HEK293 (cell line): ENCODE data around the gene PTMA.

Source experiments
- CTCF ChIA-PET: fragments of 350-600 bp; formaldehyde crosslinking; extraction: SDS; loops from one replicate; lab custom pipeline; 2021; ENCODE audit warnings: antibody characterized with exemption; lab: Yijun Ruan, JAX
- POLR2A ChIA-PET: fragments of 300-600 bp; formaldehyde crosslinking; extraction: SDS; loops from one replicate; lab custom pipeline; 2020; ENCODE audit warnings: antibody characterized with exemption, inconsistent platforms; lab: Yijun Ruan, JAX
- H3K27ac ChIP-seq: fragments of 200-500 bp; sonication (Bioruptor generic); 2 replicates; pipeline ENCODE4 v1.5.1; 2014; ENCODE audit warnings: low read depth, low read length, control low read depth, inconsistent platforms; ENCODE audit errors: extremely low read depth
- H3K36me3 ChIP-seq, 2 experiments: fragments of 200-500 bp in 1 of 2; sonication (Bioruptor generic) in 1 of 2; 1 replicate in 1 of 2; 2 replicates in 1 of 2; pipeline ENCODE4 v1.5.1; 2014 to 2017; ENCODE audit warnings: inconsistent platforms in 2 of 2, low read length in 2 of 2; ENCODE audit not compliant: control insufficient read depth in 2 of 2, insufficient read depth in 1 of 2
- H3K4me1 ChIP-seq: fragments of 200-500 bp; sonication (Bioruptor generic); 2 replicates; pipeline ENCODE4 v1.5.1; 2014; ENCODE audit warnings: mild to moderate bottlenecking, low read length, inconsistent platforms; ENCODE audit not compliant: control insufficient read depth, insufficient read depth
- H3K4me3 ChIP-seq: 2 replicates; pipeline ENCODE4 v1.5.1; 2011; ENCODE audit warnings: low read depth, mild to moderate bottlenecking, control low read depth, low read length, moderate library complexity
- H3K9me3 ChIP-seq: fragments of 200-500 bp; sonication (Bioruptor generic); 2 replicates; pipeline ENCODE4 v1.5.1; 2014; ENCODE audit warnings: low read depth, low read length, inconsistent platforms; ENCODE audit not compliant: control insufficient read depth, insufficient read depth
- ATF2 ChIP-seq: fragments of 450-650 bp; formaldehyde crosslinking; IDR thresholded peaks from 2 replicates; pipeline ENCODE4 v1.5.1; 2016; ENCODE audit warnings: missing biosample characterization, missing genetic modification characterization, low read depth
- BCL11B ChIP-seq: fragments of 450-650 bp; formaldehyde crosslinking; IDR thresholded peaks from 2 replicates; pipeline ENCODE4 v1.5.1; 2016; ENCODE audit warnings: low read depth, missing biosample characterization, missing genetic modification characterization
- KLF1 ChIP-seq: fragments of 450-650 bp; formaldehyde crosslinking; IDR thresholded peaks from 2 replicates; pipeline ENCODE4 v1.5.1; 2016; ENCODE audit warnings: missing biosample characterization, missing genetic modification characterization
- KLF16 ChIP-seq: fragments of 450-650 bp; formaldehyde crosslinking; IDR thresholded peaks from 2 replicates; pipeline ENCODE4 v1.5.1; 2017; ENCODE audit warnings: missing biosample characterization, missing genetic modification characterization
- KLF7 ChIP-seq: fragments of 450-650 bp; formaldehyde crosslinking; IDR thresholded peaks from 2 replicates; pipeline ENCODE4 v1.5.1; 2016; ENCODE audit warnings: missing biosample characterization, missing genetic modification characterization, borderline replicate concordance
- PRDM1 ChIP-seq: fragments of 450-650 bp; formaldehyde crosslinking; IDR thresholded peaks from 2 replicates; pipeline ENCODE4; 2016; ENCODE audit warnings: missing biosample characterization, missing genetic modification characterization
- RBAK ChIP-seq: fragments of 450-650 bp; formaldehyde crosslinking; IDR thresholded peaks from 2 replicates; pipeline ENCODE4 v1.5.1; 2016; ENCODE audit warnings: missing biosample characterization, missing genetic modification characterization
- SALL2 ChIP-seq: fragments of 450-650 bp; formaldehyde crosslinking; IDR thresholded peaks from 2 replicates; pipeline ENCODE4 v1.5.0; 2017; ENCODE audit warnings: missing biosample characterization, mild to moderate bottlenecking, missing genetic modification characterization, borderline replicate concordance
- ZBTB44 ChIP-seq: fragments of 450-650 bp; IDR thresholded peaks from 2 replicates; pipeline ENCODE4 v1.5.1; 2018; ENCODE audit warnings: missing biosample characterization, mild to moderate bottlenecking, missing genetic modification characterization
- ZBTB48 ChIP-seq: fragments of 450-650 bp; formaldehyde crosslinking; IDR thresholded peaks from 2 replicates; pipeline ENCODE4 v1.5.1; 2016; ENCODE audit warnings: missing biosample characterization, missing genetic modification characterization
- ZNF112 ChIP-seq: fragments of 450-650 bp; formaldehyde crosslinking; IDR thresholded peaks from 2 replicates; pipeline ENCODE4 v1.5.0; 2017; ENCODE audit warnings: missing biosample characterization, missing genetic modification characterization
- ZNF132 ChIP-seq: fragments of 450-650 bp; formaldehyde crosslinking; IDR thresholded peaks from 2 replicates; pipeline ENCODE4 v1.5.1; 2017; ENCODE audit warnings: missing biosample characterization, missing genetic modification characterization, borderline replicate concordance
- ZNF221 ChIP-seq: fragments of 450-650 bp; formaldehyde crosslinking; IDR thresholded peaks from 2 replicates; pipeline ENCODE4 v1.5.1; 2017; ENCODE audit warnings: missing biosample characterization, missing genetic modification characterization, borderline replicate concordance
- ZNF266 ChIP-seq: fragments of 450-650 bp; formaldehyde crosslinking; IDR thresholded peaks from 2 replicates; pipeline ENCODE4 v1.5.1; 2016; ENCODE audit warnings: missing biosample characterization, missing genetic modification characterization, low read depth
- ZNF423 ChIP-seq: fragments of 450-650 bp; formaldehyde crosslinking; IDR thresholded peaks from 2 replicates; pipeline ENCODE4 v1.5.1; 2016; ENCODE audit warnings: missing biosample characterization, missing genetic modification characterization
- ZNF521 ChIP-seq: fragments of 450-650 bp; formaldehyde crosslinking; IDR thresholded peaks from 2 replicates; pipeline ENCODE4 v1.5.1; 2017; ENCODE audit warnings: missing biosample characterization, mild to moderate bottlenecking, missing genetic modification characterization
- ZNF544 ChIP-seq: fragments of 450-650 bp; formaldehyde crosslinking; IDR thresholded peaks from 2 replicates; pipeline ENCODE4 v1.5.0; 2017; ENCODE audit warnings: missing biosample characterization, missing genetic modification characterization
- ZNF585B ChIP-seq: fragments of 450-650 bp; formaldehyde crosslinking; IDR thresholded peaks from 2 replicates; pipeline ENCODE4 v1.5.1; 2016; ENCODE audit warnings: missing biosample characterization, missing genetic modification characterization
- ZNF645 ChIP-seq: fragments of 450-650 bp; formaldehyde crosslinking; IDR thresholded peaks from 2 replicates; pipeline ENCODE4; 2016; ENCODE audit warnings: missing biosample characterization, missing genetic modification characterization
- ZNF768 ChIP-seq: fragments of 450-650 bp; formaldehyde crosslinking; IDR thresholded peaks from 2 replicates; pipeline ENCODE4 v1.5.1; 2018; ENCODE audit warnings: missing biosample characterization, mild to moderate bottlenecking, missing genetic modification characterization
- ZNF776 ChIP-seq: fragments of 450-650 bp; formaldehyde crosslinking; IDR thresholded peaks from 2 replicates; pipeline ENCODE4 v1.5.0; 2017; ENCODE audit warnings: missing biosample characterization, missing genetic modification characterization, borderline replicate concordance
- ZSCAN16 ChIP-seq: fragments of 450-650 bp; formaldehyde crosslinking; IDR thresholded peaks from 2 replicates; pipeline ENCODE4 v1.5.1; 2016; ENCODE audit warnings: missing biosample characterization, missing genetic modification characterization
- TF ChIP-seq, protein P1 (sequence below): fragments of 450-650 bp; formaldehyde crosslinking; IDR thresholded peaks from 2 replicates; pipeline ENCODE4 v1.5.1; 2016; ENCODE audit warnings: missing biosample characterization, missing genetic modification characterization
- TF ChIP-seq, protein P2 (sequence below): fragments of 450-650 bp; formaldehyde crosslinking; IDR thresholded peaks from 2 replicates; pipeline ENCODE4 v1.5.1; 2017; ENCODE audit warnings: missing biosample characterization, missing genetic modification characterization
- TF ChIP-seq, protein P3 (sequence below): fragments of 450-650 bp; formaldehyde crosslinking; conservative IDR thresholded peaks from 2 replicates; pipeline ENCODE4 v1.5.1; 2016; ENCODE audit warnings: low read depth, missing biosample characterization, missing genetic modification characterization

The PTMA gene

GRCh38 chr2:231672617-231673347 lies 35.5 kb upstream of the PTMA start:
- Histone ChIP-seq H3K36me3 (no peaks in the 10 kb centered on the region), H3K4me1 (no peaks in the 10 kb centered on the region), H3K27ac (peak overlapping the region; percentile 39), H3K9me3 (no peaks in the 10 kb centered on the region), H3K4me3 (no peak overlapping the region)
- ChIA-PET POLR2A (interaction anchor here (0.7 to 2.1 kb wide), 6 partner anchors 25 to 63 kb away, joined by 4 to 7 read pairs (median 4); no protein-coding TSS in a partner anchor), CTCF (interaction anchor here (0.6 to 9.0 kb wide), 19 partner anchors 12 to 373 kb away, joined by 3 to 231 read pairs (median 6); no protein-coding TSS in a partner anchor)
- TF ChIP-seq BCL11B (tag by site-specific recombination) (no peak), ZSCAN16 (tag by site-specific recombination) (no peak), ZBTB48 (tag by site-specific recombination) (peak; percentile 90), KLF1 (0 out of 2 replicates have a peak, but pooled peaks have one; percentile 11), SALL2 (tag by site-specific recombination) (no peak), ZNF112 (tag by site-specific recombination) (no peak), ZNF423 (tag by site-specific recombination) (no peak), ATF2 (no peak), ZNF645 (tag by site-specific recombination) (no peak), ZNF776 (tag by site-specific recombination) (no peak), RBAK (tag by site-specific recombination) (no peak), KLF7 (tag by site-specific recombination) (peak; percentile 49; the same call in 1 of the 2 replicates), ZNF544 (no peak), ZBTB44 (tag by site-specific recombination) (no peak), ZNF585B (tag by site-specific recombination) (no peak), PRDM1 (tag by site-specific recombination) (peak; percentile 59; the same call in 1 of the 2 replicates), ZNF266 (tag by site-specific recombination) (no peak), ZNF221 (no peak), ZNF132 (no peak), ZNF521 (tag by site-specific recombination) (no peak), ZNF768 (tag by site-specific recombination) (no peak), KLF16 (tag by site-specific recombination) (peak; percentile 27; the same call in 1 of the 2 replicates)
- TF ChIP-seq, protein P1, sequence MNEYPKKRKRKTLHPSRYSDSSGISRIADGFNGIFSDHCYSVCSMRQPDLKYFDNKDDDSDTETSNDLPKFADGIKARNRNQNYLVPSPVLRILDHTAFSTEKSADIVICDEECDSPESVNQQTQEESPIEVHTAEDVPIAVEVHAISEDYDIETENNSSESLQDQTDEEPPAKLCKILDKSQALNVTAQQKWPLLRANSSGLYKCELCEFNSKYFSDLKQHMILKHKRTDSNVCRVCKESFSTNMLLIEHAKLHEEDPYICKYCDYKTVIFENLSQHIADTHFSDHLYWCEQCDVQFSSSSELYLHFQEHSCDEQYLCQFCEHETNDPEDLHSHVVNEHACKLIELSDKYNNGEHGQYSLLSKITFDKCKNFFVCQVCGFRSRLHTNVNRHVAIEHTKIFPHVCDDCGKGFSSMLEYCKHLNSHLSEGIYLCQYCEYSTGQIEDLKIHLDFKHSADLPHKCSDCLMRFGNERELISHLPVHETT (tag by site-specific recombination): no peak
- TF ChIP-seq, protein P2, sequence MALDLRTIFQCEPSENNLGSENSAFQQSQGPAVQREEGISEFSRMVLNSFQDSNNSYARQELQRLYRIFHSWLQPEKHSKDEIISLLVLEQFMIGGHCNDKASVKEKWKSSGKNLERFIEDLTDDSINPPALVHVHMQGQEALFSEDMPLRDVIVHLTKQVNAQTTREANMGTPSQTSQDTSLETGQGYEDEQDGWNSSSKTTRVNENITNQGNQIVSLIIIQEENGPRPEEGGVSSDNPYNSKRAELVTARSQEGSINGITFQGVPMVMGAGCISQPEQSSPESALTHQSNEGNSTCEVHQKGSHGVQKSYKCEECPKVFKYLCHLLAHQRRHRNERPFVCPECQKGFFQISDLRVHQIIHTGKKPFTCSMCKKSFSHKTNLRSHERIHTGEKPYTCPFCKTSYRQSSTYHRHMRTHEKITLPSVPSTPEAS (tag by site-specific recombination): no peak
- TF ChIP-seq, protein P3, sequence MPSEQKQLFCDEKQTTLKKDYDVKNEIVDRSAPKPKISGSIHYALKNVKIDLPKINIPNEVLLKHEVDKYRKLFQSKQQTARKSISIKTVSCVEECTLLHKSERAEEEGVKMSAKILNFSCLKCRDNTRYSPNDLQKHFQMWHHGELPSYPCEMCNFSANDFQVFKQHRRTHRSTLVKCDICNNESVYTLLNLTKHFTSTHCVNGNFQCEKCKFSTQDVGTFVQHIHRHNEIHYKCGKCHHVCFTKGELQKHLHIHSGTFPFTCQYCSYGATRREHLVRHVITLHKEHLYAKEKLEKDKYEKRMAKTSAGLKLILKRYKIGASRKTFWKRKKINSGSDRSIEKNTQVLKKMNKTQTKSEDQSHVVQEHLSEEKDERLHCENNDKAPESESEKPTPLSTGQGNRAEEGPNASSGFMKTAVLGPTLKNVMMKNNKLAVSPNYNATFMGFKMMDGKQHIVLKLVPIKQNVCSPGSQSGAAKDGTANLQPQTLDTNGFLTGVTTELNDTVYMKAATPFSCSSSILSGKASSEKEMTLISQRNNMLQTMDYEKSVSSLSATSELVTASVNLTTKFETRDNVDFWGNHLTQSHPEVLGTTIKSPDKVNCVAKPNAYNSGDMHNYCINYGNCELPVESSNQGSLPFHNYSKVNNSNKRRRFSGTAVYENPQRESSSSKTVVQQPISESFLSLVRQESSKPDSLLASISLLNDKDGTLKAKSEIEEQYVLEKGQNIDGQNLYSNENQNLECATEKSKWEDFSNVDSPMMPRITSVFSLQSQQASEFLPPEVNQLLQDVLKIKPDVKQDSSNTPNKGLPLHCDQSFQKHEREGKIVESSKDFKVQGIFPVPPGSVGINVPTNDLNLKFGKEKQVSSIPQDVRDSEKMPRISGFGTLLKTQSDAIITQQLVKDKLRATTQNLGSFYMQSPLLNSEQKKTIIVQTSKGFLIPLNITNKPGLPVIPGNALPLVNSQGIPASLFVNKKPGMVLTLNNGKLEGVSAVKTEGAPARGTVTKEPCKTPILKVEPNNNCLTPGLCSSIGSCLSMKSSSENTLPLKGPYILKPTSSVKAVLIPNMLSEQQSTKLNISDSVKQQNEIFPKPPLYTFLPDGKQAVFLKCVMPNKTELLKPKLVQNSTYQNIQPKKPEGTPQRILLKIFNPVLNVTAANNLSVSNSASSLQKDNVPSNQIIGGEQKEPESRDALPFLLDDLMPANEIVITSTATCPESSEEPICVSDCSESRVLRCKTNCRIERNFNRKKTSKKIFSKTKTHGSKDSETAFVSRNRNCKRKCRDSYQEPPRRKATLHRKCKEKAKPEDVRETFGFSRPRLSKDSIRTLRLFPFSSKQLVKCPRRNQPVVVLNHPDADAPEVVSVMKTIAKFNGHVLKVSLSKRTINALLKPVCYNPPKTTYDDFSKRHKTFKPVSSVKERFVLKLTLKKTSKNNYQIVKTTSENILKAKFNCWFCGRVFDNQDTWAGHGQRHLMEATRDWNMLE: no peak
